Activated T-helper 1 cell treated with anti-CD3 and anti-CD28 coated beads, Interleukin-2, amount 50 U/mL, for 16 hours (primary cell): ENCODE measurements around the gene ALDH1L1.

Experiments
- DNase-seq, 2 donors: peaks; one replicate each; pipeline ENCODE4 v3.0.0-alpha.2; 2020; ENCODE audit warnings: low read depth in 1 of 2, low spot score in 1 of 2

Gene ALDH1L1

GRCh38 chr3:126134219-126134975 lies 46.0 kb downstream of the ALDH1L1 start:
- peak in 1 of 2 donors; percentile 3 for DNase-seq

GRCh38 chr3:126133606-126134005 lies 46.8 kb downstream of the ALDH1L1 start:
- DNase-seq: peak in 1 of 2 donors; percentile 1

- DNase-seq: no peak
These were observed 47.5 kb downstream of the ALDH1L1 start for GRCh38 chr3:126132751-126133511.

GRCh38 chr3:126131881-126132750 lies 48.3 kb downstream of the ALDH1L1 start:
- no peak for DNase-seq

- DNase-seq: no peak
These were observed 49.2 kb downstream of the ALDH1L1 start for GRCh38 chr3:126130981-126131745.

GRCh38 chr3:126130081-126130855 lies 50.1 kb downstream of the ALDH1L1 start:
- DNase-seq: peak in 1 of 2 donors; percentile 1

- DNase-seq: peak in 1 of 2 donors; percentile 1
These were observed 50.9 kb downstream of the ALDH1L1 start for GRCh38 chr3:126129398-126129891.

GRCh38 chr3:126128504-126129397 lies 51.6 kb downstream of the ALDH1L1 start:
- peak in 1 of 2 donors; percentile 2 for DNase-seq

- DNase-seq: no peak
These were observed 52.5 kb downstream of the ALDH1L1 start for GRCh38 chr3:126127904-126128303.

- DNase-seq: peak in 1 of 2 donors; percentile 2
These were observed 52.9 kb downstream of the ALDH1L1 start for GRCh38 chr3:126127452-126127851.

GRCh38 chr3:126126811-126127431 lies 53.5 kb downstream of the ALDH1L1 start:
- no peak for DNase-seq

- peak in 1 of 2 donors; percentile 1 for DNase-seq
These were observed 54.1 kb downstream of the ALDH1L1 start for GRCh38 chr3:126126286-126126685.

GRCh38 chr3:126125781-126126251 lies 54.6 kb downstream of the ALDH1L1 start:
- DNase-seq: no peak

- DNase-seq: no peak
These were observed 55.0 kb downstream of the ALDH1L1 start for GRCh38 chr3:126125341-126125740.

- DNase-seq: no peak
These were observed 55.5 kb downstream of the ALDH1L1 start for GRCh38 chr3:126124896-126125295.

GRCh38 chr3:126124148-126124868 lies 56.1 kb downstream of the ALDH1L1 start:
- DNase-seq: no peak

GRCh38 chr3:126121632-126122031 lies 58.8 kb downstream of the ALDH1L1 start:
- DNase-seq: no peak
